GM19395 (cell line): ENCODE results near the gene CST9.

Experiments used
- ATAC-seq: cut with Tn5 transposase; IDR thresholded peaks from one replicate; pipeline ENCODE4 v1.9.1; 2021; ENCODE audit warnings: mild to moderate bottlenecking, moderate library complexity; ENCODE audit not compliant: unreplicated experiment

CST9 gene

DNA sequence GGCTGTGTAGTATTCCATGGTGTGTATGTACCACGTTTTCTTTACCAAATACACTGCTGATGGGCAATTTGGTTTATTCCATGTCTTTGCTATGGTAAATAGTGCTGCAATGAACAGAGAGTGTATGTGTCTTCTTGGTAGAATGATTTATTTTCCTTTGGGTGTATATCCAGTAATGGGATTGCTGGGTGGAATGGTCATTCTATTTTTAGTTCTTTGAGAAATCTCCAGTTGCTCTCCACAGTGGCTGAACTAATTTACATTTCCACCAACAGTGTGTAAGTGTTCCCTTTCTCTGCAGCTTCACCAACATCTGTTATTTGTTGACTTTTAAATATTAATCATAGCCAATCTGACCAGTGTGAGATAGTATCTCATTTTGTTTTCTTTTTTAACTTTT is 51.3 kb downstream of the CST9 start:
- ATAC-seq, result no peak
